ENCODE measurements around the gene CCT3.
"Not testable (repeated sequence)": the region's sequence is repeated elsewhere in the genome, so short reads cannot be mapped to it uniquely, and the experiment has no call there.

CCT3 gene

GRCh38 chr1:156346636-156347035, 8.5 kb upstream of the CCT3 start:
- DNase-seq (ENCODE audit: low read depth): no peak
- no peak for TF ChIP-seq CTCF (IDR thresholded peaks at IDR 0.05; ENCODE audit: insufficient read depth, low read depth, low read length, missing control alignments)
- no peak overlapping the region for H3K4me3 ChIP-seq (ENCODE audit: low read length)

DNA sequence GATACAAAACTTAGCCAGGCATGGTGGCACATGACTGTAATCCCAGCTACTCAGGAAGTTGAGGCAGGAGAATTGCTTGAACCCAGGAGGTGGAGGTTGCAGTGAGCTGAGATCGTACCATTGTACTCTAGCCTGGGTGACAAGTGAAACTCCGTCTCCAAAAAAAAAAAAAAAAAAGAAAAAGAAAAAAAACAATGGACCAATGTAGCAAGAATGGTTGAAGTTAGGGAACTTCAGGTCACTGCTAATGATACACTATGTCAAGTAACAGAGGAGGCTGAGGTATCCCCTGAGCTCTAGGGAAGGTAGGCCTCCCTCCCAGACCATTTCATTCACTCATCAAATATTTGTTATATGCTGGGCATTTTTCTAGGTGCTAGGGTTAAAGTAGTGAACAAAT, 7.9 kb upstream of the CCT3 start:
- not testable (repeated sequence) for H3K4me3 ChIP-seq (ENCODE audit: low read length); DNase-seq (ENCODE audit: low read depth)

DNA sequence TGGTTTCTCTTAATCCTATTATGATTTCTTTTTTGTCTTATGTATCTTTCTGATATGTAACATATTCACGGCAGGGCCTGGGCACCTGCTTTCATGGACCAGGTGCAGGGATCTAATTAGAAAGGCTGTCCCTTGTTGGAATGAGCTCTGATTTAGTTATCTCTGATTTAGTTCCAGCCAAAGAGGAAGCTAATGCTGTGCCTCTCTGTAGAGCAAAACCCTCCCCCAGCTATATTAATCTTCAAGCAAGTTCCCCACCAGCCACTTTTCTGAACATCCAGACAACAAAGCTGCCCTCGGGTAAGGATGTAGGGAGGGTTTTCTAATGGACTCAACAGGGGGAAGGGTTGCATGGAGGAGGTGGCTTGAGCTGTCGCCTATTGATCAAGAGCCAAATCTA, 6.3 kb upstream of the CCT3 start:
- H3K4me3 ChIP-seq (ENCODE audit: low read length): no peak overlapping the region
- no peak for DNase-seq (ENCODE audit: low read depth)
- TF ChIP-seq CTCF (IDR thresholded peaks at IDR 0.05; ENCODE audit: insufficient read depth, low read depth, low read length, missing control alignments): no peak

GRCh38 chr1:156342166-156342955, 4.3 kb upstream of the CCT3 start:
- DNase-seq (ENCODE audit: low read depth): no peak
- H3K4me3 ChIP-seq (ENCODE audit: low read length): no peak overlapping the region
- no peak for TF ChIP-seq CTCF (IDR thresholded peaks at IDR 0.05; ENCODE audit: insufficient read depth, low read depth, low read length, missing control alignments)

DNA sequence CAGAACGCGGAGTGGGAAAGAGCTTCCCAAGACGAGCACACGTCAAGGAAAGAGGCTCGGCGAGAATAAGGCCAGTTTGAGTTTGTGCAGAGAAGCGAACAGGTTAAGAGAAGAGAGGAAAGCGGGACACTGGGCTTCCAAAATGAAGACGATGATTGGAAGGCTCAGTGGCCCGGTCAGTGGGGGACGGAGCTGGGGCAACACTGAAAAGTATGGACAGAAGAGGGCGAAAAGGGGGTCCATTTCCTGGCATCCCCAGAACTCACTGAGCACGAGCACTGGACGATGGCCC, 258 bp downstream of the CCT3 start:
- TF ChIP-seq CTCF (IDR thresholded peaks at IDR 0.05; ENCODE audit: insufficient read depth, low read depth, low read length, missing control alignments): no peak
- H3K4me3 ChIP-seq (ENCODE audit: low read length): peak overlapping the region; percentile 91
- DNase-seq (ENCODE audit: low read depth): no peak

DNA sequence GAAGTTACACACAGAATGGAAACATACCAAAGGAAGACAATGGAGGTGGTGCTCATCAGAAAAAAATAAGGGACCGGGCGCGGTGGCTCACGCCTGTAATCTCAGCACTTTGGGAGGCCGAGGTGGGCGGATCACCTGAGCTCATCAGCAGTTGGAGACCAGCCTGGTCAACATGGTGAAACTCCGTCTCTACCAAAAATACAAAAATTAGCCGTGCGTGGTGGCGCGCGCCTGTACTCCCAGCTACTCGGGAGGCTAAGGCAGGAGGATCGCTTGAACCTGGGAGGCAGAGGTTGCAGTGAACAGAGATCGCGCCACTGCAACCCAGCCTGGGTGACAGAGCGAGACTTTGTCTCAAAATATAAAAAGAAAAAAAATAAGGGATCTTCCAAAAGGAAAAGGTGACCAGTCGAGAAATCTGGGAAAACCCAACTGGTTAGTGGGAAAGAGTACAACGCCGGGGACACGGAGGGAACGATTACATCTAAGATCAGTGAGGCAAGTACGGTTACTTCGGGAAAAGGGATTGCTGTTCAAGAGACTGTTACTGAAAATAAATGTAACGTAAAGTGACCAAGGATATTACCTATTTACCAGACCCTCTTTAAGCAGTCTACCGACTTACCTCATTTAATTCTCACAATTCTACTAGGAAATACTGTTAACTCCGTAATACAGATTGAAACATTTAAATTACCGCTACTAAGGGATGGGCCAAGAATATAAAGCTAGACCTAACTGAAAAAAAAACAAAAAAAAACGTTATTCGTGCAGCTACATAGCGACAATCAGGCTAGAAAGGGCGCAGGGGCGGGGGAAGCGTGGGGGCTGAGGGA, 822 bp downstream of the CCT3 start:
- no peak for TF ChIP-seq CTCF (IDR thresholded peaks at IDR 0.05; ENCODE audit: insufficient read depth, low read depth, low read length, missing control alignments)
- peak overlapping the region; percentile 91 for H3K4me3 ChIP-seq (ENCODE audit: low read length)
- no peak for DNase-seq (ENCODE audit: low read depth)

GRCh38 chr1:156336242-156336641, 1.9 kb downstream of the CCT3 start:
- peak; percentile 24 for TF ChIP-seq CTCF (IDR thresholded peaks at IDR 0.05; ENCODE audit: insufficient read depth, low read depth, low read length, missing control alignments)
- H3K4me3 ChIP-seq (ENCODE audit: low read length): peak overlapping the region; percentile 91
- peak; percentile 28 for DNase-seq (ENCODE audit: low read depth)

GRCh38 chr1:156323179-156323578, 14.9 kb downstream of the CCT3 start:
- DNase-seq (ENCODE audit: low read depth): not testable (repeated sequence)

More at GRCh38 chr1:156323179-156323578, 14.9 kb downstream of the CCT3 start:
- not testable (repeated sequence) for H3K4me3 ChIP-seq (ENCODE audit: low read length)
